Measurements from ENCODE around the gene TMEM125. TPM values are rescaled to one million over a fixed set of nuclear protein-coding genes. Genes with fewer than 3 reads are reported as not detected.

TMEM125 gene
- total and polyA plus RNA-seq, 10 of the 15 experiments (the other 5 are each of a cell fraction or from before 2014, with no cell fraction given) = 0.28 TPM; not detected in 9

DNA sequence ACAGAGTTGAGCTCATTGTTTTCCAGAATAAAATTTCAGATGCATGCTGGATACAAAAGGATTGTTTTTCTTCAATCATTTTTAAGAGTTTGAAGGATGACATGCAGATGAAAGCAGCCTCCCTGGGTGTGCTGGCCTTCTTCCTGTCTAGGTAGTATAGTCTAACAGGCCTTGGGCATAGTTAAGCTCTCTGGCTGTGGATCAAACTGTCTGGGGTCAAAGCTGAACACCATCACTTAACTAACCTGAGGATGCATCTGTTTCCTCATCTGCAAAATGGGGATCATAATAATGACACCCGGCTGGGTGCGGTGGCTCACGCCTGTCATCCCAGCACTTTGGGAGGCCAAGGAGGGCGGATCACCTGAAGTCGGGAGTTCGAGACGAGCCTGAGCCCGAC is 25.0 kb downstream of the TMEM125 start:
- Histone ChIP-seq H3K9me3 (replicated peaks; ENCODE audit: control insufficient read depth, insufficient read depth, low read length) (no peaks in the 10 kb centered on the region), H3K4me3 (no peak overlapping the region), H3K4me1 (ENCODE audit: control insufficient read depth, insufficient read depth, low read length) (peaks cover 13% of the 10 kb centered on the region), H3K36me3 (ENCODE audit: control insufficient read depth in 2 of 2, insufficient read depth in 2 of 2, low read length in 1 of 2) (no peaks in the 10 kb centered on the region), H3K27me3 (replicated peaks in 1 of 2; ENCODE audit: control insufficient read depth in 2 of 2, insufficient read depth in 2 of 2, low read length in 1 of 2) (no peaks in the 10 kb centered on the region), H3K79me2 (ENCODE audit: control insufficient read depth, insufficient read depth, low read length) (no peaks in the 10 kb centered on the region), H3K27ac (ENCODE audit: control insufficient read depth, insufficient read depth) (no peak overlapping the region), H4K20me1 (ENCODE audit: control insufficient read depth, insufficient read depth) (no peaks in the 10 kb centered on the region), H3K4me2 (ENCODE audit: control insufficient read depth, insufficient read depth) (no peak overlapping the region), H2AFZ (ENCODE audit: control insufficient read depth, low read depth, low read length) (no peak overlapping the region), H3K9ac (ENCODE audit: control insufficient read depth, insufficient read depth, low read length) (no peak overlapping the region)
- no peak for DNase-seq (ENCODE audit: low read depth, low spot score)
- intact Hi-C loops (cut with micrococcal nuclease; ENCODE audit: unreplicated experiment) = loop anchor here (2.0 to 5.0 kb wide), 2 partner anchors 56 to 73 kb away; partner anchors contain the start of gene ELOVL1
- ATAC-seq = no peak
- TF ChIP-seq JUNB (IDR thresholded peaks at IDR 0.05) (no peak), NR2C2 (IDR thresholded peaks at IDR 0.05; ENCODE audit: borderline replicate concordance, control insufficient read depth, insufficient read length, low read depth) (no peak), ASH2L (IDR thresholded peaks at IDR 0.05; ENCODE audit: borderline replicate concordance, low read depth) (no peak), MXI1 (IDR thresholded peaks at IDR 0.05; ENCODE audit: low read depth, low read length) (no peak), BMI1 (IDR thresholded peaks at IDR 0.05; ENCODE audit: borderline replicate concordance) (no peak), MTA3 (IDR thresholded peaks at IDR 0.05; ENCODE audit: borderline replicate concordance, low read length) (no peak), RFX5 (IDR thresholded peaks at IDR 0.05; ENCODE audit: low read depth, low read length) (no peak), NFYA (IDR thresholded peaks at IDR 0.05; ENCODE audit: borderline replicate concordance, low read depth, low read length) (no peak), CBX5 (IDR thresholded peaks at IDR 0.05; ENCODE audit: low read depth) (no peak), STAT3 (IDR thresholded peaks at IDR 0.05; ENCODE audit: low read depth, low read length) (no peak), ZNF274 (IDR thresholded peaks at IDR 0.05; ENCODE audit: insufficient read depth, insufficient read length) (no peak), SREBF2 (IDR thresholded peaks at IDR 0.05; ENCODE audit: low read length) (no peak), SUPT20H (IDR thresholded peaks at IDR 0.05; ENCODE audit: borderline replicate concordance, control insufficient read depth, low read depth, low read length) (no peak), FOXK2 (IDR thresholded peaks at IDR 0.05) (no peak)
- TF ChIP-seq, protein P1, sequence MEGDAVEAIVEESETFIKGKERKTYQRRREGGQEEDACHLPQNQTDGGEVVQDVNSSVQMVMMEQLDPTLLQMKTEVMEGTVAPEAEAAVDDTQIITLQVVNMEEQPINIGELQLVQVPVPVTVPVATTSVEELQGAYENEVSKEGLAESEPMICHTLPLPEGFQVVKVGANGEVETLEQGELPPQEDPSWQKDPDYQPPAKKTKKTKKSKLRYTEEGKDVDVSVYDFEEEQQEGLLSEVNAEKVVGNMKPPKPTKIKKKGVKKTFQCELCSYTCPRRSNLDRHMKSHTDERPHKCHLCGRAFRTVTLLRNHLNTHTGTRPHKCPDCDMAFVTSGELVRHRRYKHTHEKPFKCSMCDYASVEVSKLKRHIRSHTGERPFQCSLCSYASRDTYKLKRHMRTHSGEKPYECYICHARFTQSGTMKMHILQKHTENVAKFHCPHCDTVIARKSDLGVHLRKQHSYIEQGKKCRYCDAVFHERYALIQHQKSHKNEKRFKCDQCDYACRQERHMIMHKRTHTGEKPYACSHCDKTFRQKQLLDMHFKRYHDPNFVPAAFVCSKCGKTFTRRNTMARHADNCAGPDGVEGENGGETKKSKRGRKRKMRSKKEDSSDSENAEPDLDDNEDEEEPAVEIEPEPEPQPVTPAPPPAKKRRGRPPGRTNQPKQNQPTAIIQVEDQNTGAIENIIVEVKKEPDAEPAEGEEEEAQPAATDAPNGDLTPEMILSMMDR (IDR thresholded peaks at IDR 0.05 in 2 of 3, conservative IDR thresholded peaks at IDR 0.05 in 1 of 3; ENCODE audit: control insufficient read depth in 2 of 3, extremely low read depth in 1 of 3, insufficient read depth in 1 of 3, low read depth in 3 of 3, low read length in 3 of 3) = no peak
- TF ChIP-seq, protein P2, sequence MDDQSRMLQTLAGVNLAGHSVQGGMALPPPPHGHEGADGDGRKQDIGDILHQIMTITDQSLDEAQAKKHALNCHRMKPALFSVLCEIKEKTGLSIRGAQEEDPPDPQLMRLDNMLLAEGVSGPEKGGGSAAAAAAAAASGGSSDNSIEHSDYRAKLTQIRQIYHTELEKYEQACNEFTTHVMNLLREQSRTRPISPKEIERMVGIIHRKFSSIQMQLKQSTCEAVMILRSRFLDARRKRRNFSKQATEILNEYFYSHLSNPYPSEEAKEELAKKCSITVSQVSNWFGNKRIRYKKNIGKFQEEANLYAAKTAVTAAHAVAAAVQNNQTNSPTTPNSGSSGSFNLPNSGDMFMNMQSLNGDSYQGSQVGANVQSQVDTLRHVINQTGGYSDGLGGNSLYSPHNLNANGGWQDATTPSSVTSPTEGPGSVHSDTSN (IDR thresholded peaks at IDR 0.05; ENCODE audit: insufficient replicate concordance, low read depth, low read length) = no peak
- ChIA-PET CTCF (interaction anchor here (0.7 to 4.3 kb wide), 5 partner anchors 9 to 63 kb away, joined by 3 to 19 read pairs (median 5); partner anchors contain the start of gene C1orf210), SMC1A (ENCODE audit: uncharacterized antibody, unreplicated experiment) (interaction anchor here (1.1 to 5.9 kb wide), 8 partner anchors 14 to 74 kb away, joined by 3 to 40 read pairs (median 4); partner anchors contain the start of genes CDC20 and ELOVL1), RAD21 (ENCODE audit: unreplicated experiment) (interaction anchor here (0.9 to 4.7 kb wide), 14 partner anchors 10 to 160 kb away, joined by 3 to 30 read pairs (median 4); partner anchors contain the start of genes CDC20, ELOVL1 and HYI), POLR2A (interaction anchor here (0.6 to 3.0 kb wide), 6 partner anchors 9 to 355 kb away, joined by 3 to 11 read pairs (median 3); partner anchors contain the start of genes C1orf210 and KDM4A)
- no TSS peak for BruUV-seq (replicated peaks)
- in situ Hi-C loops (cut with MboI) = no loop called here
- WGBS (ENCODE audit: insufficient coverage, insufficient replicate concordance, low lambda C conversion rate, missing lambda C conversion rate) = 89% methylated on average over 8 of the region's 8 CpGs
- no peak for FAIRE-seq

Measured in GM12878 (cell line).